Heart right ventricle (tissue), 16 donors: ENCODE results near the gene ZNF3. TPM values are rescaled to one million over a fixed set of nuclear protein-coding genes. Genes with fewer than 3 reads are reported as not detected.
A peak's percentile ranks its signal among the peaks of the same experiment; 100 is the strongest.

ENCODE experiments used
- ATAC-seq, 8 donors: fragments of 200-7000 bp; cut with Tn5 transposase; one replicate each; pipeline ENCODE4 v1.9.1; 2020; ENCODE audit warnings: mild to moderate bottlenecking in 8 of 8, moderate library complexity in 8 of 8, moderate number of reproducible peaks in 1 of 8
- DNase-seq, 2 donors: peaks; one replicate each; pipeline ENCODE4 v3.0.0-alpha.2; 2020
- H3K27ac ChIP-seq, 10 donors: fragments of 200-600 bp; sonication (generic) in 2 of 10; one replicate each; pipeline versions ENCODE4 v1.5.0 to v1.8.0; 2020 to 2022; ENCODE audit warnings: mild to moderate bottlenecking in 3 of 10
- H3K27me3 ChIP-seq, 7 donors: fragments of 200-600 bp; one replicate each; pipeline ENCODE4 v1.8.0; 2021 to 2022; ENCODE audit warnings: mild to moderate bottlenecking in 2 of 7
- H3K36me3 ChIP-seq, 9 donors: fragments of 200-600 bp; sonication (generic) in 1 of 9; one replicate each; pipeline versions ENCODE4 v1.5.0 to v1.8.0; 2020 to 2022; ENCODE audit warnings: mild to moderate bottlenecking in 2 of 9
- H3K4me1 ChIP-seq, 9 donors: fragments of 200-600 bp; sonication (generic) in 1 of 9; one replicate each; pipeline versions ENCODE4 v1.5.0 to v1.8.0; 2020 to 2022; ENCODE audit warnings: mild to moderate bottlenecking in 4 of 9
- H3K4me3 ChIP-seq, 10 donors: fragments of 200-600 bp; sonication (generic) in 2 of 10; one replicate each; pipeline versions ENCODE4 v1.5.0 to v1.8.0; 2020 to 2022; ENCODE audit warnings: mild to moderate bottlenecking in 7 of 10, moderate library complexity in 2 of 10
- H3K9me3 ChIP-seq, 11 donors: fragments of 200-600 bp in 10 of 11; sonication (generic) in 2 of 11; one replicate each; pipeline versions ENCODE4 v1.5.0 to v1.8.0; 2013 to 2022; ENCODE audit warnings: mild to moderate bottlenecking in 2 of 11, control low read depth in 1 of 11, moderate library complexity in 1 of 11
- WGBS, 2 donors: extraction: QIAGEN DNeasy Blood & Tissue Kit; methylation state at CpG; one replicate each; pipeline ENCODE4 v1.1.7; 2013; ENCODE audit warnings: inconsistent platforms in 1 of 2; 5-methylcytosine and 5-hydroxymethylcytosine counted together
- intact Hi-C, 10 donors: fragments of 100-400 bp; cut with DNase I; formaldehyde crosslinking; loops; one replicate each; pipeline versions ENCODE4 v1.11.1 to v1.14.2; 2022
- polyA plus RNA-seq, 2 donors: library from polyadenylated mRNA; stranded (reverse); fragments of 200-250 nt; gene quantifications; one replicate each; pipeline ENCODE4 v1.2.3, GENCODE V29; 2013
- total RNA-seq, 10 donors: library from RNA; stranded (reverse); fragmentation: NEBNext Ultra II Directional in 3 of 10; extraction: Animal tissue kit (Norgen Biotek cat#: 25700) in 3 of 10; gene quantifications; one replicate each; pipeline versions ENCODE4 v1.2.1 to v1.2.4, GENCODE V29; 2021 to 2023
- TF ChIP-seq, protein P1 (sequence below), 9 donors: fragments of 200-600 bp; sonication (generic) in 2 of 9; IDR thresholded peaks; one replicate each; pipeline versions ENCODE4 v1.5.0 to v1.8.0; 2021 to 2022; ENCODE audit warnings: antibody characterized with exemption in 9 of 9, mild to moderate bottlenecking in 5 of 9, moderate library complexity in 1 of 9
- donor health status: Arrhythmogenic right ventricular cardiomyopathy.
- donor health status: ischemic (EF 13 %, LVEDD 7.1; RV severe dilation, severe dysfunction).
- donor health status: healthy with polysubstance abuse.
- donor health status: DM: no; HTN: yes; CAD: no.
- donor health status: DM: no; HTN: no; CAD: no.
- donor health status: ischemic (EF 25% LVEDD 6.9; RV normal size, moderate dysfunction).
- donor health status: ischemic (EF 25% LVEDD 5.7; RV mildly dilated, moderate dysfunction).
- donor health status: healthy.
- donor health status: DM: yes; HTN: yes; CAD: no.
- donor health status: Ischemic cardiomyopathy.
- donor health status: ischemic (EF 35%, LVEDD 5.7; RV mildly dilated, moderate dysfunction).
- donor health status: nonischemic (EF 11% LVEDD 7.7; RV severe dilation, severe dysfunction).
- donor health status: DM: yes; HTN: yes; CAD: no.
- donor health status: PGD.
- donor health status: ischemic (EF 29% LVEDD 5.4; RV normal size, mild dysfunction).
- donor health status: nonischemic (EF 23%, LVEDD 6.1; RV moderate dilation, normal function).

The ZNF3 gene
- total and polyA plus RNA-seq, 12 donors = 9.0 to 17.8 (median 15.3) TPM

DNA sequence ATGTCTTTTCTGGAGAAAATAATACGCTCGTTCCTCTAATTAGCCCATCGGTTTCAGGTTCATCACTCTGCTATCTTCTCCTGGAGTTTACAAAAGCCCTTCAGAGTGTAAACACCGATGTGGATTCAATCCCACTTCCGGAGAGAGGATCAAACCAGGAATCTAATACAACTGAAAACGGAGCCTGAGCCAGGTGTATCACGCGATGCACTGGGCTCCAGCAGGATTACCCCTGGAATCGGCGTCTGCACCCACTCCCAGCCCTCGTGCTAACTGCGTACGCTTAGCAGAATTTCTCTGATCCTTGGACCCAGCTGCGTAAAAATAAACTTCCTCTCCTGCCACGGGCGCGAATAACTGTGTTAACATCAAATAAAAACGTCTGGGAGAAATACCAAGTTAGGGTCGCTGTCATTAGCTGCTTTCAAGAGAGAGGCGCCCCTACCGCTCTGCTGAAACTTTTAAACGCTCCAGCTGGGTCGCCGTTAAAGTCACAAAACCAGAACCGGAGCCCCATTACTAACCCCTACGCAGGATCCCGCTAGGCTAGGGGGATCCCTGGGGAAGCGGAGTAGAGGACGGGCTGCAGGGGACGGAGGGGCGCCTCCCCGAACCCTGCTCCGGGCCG, 502 bp downstream of the ZNF3 start:
- DNase-seq = no peak
- Histone ChIP-seq H3K27ac (peak overlapping the region; percentile 65 to 96 (median 89)), H3K36me3 (peaks cover 0 to 43% (median 23%) of the 10 kb centered on the region in 9 donors), H3K9me3 (no peaks in the 10 kb centered on the region), H3K4me1 (peaks cover 7 to 42% (median 32%) of the 10 kb centered on the region in 9 donors), H3K4me3 (peak overlapping the region; percentile 71 to 99 (median 90)), H3K27me3 (no peaks in the 10 kb centered on the region)
- 1% methylated on average over 34 of the region's 34 CpGs for WGBS, 2 donors
- intact Hi-C loops = loop anchor here in 6 of 10 donors (1.0 to 10.0 kb wide), 7 partner anchors 34 to 166 kb away; partner anchors contain the start of genes TRIM4 (in 2 of the 6), MBLAC1 (in 1 of the 6) and ZSCAN21 (in 1 of the 6)
- no peak for ATAC-seq
- TF ChIP-seq, protein P1, sequence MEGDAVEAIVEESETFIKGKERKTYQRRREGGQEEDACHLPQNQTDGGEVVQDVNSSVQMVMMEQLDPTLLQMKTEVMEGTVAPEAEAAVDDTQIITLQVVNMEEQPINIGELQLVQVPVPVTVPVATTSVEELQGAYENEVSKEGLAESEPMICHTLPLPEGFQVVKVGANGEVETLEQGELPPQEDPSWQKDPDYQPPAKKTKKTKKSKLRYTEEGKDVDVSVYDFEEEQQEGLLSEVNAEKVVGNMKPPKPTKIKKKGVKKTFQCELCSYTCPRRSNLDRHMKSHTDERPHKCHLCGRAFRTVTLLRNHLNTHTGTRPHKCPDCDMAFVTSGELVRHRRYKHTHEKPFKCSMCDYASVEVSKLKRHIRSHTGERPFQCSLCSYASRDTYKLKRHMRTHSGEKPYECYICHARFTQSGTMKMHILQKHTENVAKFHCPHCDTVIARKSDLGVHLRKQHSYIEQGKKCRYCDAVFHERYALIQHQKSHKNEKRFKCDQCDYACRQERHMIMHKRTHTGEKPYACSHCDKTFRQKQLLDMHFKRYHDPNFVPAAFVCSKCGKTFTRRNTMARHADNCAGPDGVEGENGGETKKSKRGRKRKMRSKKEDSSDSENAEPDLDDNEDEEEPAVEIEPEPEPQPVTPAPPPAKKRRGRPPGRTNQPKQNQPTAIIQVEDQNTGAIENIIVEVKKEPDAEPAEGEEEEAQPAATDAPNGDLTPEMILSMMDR (IDR thresholded peaks at IDR 0.05) = no peak

DNA sequence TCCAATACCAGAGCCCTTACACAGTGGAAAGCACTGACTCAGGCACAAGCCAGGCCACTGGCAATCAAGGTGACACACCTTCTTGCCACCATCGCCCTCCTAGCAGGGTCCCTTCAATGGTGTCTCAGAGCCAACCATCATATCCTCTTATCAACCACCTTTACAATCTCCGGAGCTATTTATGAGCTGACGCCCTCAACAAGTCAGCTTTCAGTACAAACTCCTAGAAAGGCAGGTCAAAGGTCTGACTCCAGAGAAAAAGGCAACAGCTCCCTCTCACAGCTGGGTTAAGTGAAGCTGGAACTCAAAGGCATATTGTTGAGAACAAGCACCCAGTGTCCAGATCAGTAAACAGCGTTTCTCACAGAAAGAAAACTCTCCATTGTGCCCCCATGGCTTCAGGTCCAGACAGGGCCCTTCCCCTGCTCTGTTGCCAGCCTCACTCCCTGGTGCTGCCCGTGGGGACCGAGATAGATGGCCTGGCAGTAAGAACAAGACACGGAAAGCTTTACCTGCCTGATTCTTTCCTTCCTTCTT, 2.4 kb downstream of the ZNF3 start:
- no peak for DNase-seq
- peaks cover 4 to 62% (median 41%) of the 10 kb centered on the region in 9 donors for H3K36me3 ChIP-seq
- intact Hi-C loops = no loop called here

GRCh38 chr7:100077205-100077604, 4.3 kb downstream of the ZNF3 start:
- TF ChIP-seq, protein P1 (IDR thresholded peaks at IDR 0.05) = no peak
- intact Hi-C loops = no loop called here
- H3K27me3 ChIP-seq = no peaks in the 10 kb centered on the region
- H3K36me3 ChIP-seq = peaks cover 11 to 81% (median 60%) of the 10 kb centered on the region in 9 donors
- H3K27ac ChIP-seq = no peak overlapping the region
- H3K9me3 ChIP-seq = peaks cover 0 to 16% (median 8%) of the 10 kb centered on the region in 11 donors
- 92 to 97% methylated on average over 4 of the region's 4 CpGs for WGBS, 2 donors
- H3K4me1 ChIP-seq = peaks cover 7 to 33% (median 25%) of the 10 kb centered on the region in 9 donors
- DNase-seq (no peak), ATAC-seq (no peak)
- no peak overlapping the region for H3K4me3 ChIP-seq

More for the DNA sequence above, 2.4 kb downstream of the ZNF3 start:
- peaks cover 7 to 42% (median 32%) of the 10 kb centered on the region in 9 donors for H3K4me1 ChIP-seq
- no peaks in the 10 kb centered on the region for H3K9me3 ChIP-seq
- TF ChIP-seq, protein P1 (IDR thresholded peaks at IDR 0.05) = no peak
- no peak overlapping the region for H3K27ac ChIP-seq
- H3K4me3 ChIP-seq = no peak overlapping the region
- WGBS, 2 donors = 68 to 72% methylated on average over 7 of the region's 7 CpGs
- ATAC-seq = no peak
- H3K27me3 ChIP-seq = no peaks in the 10 kb centered on the region

DNA sequence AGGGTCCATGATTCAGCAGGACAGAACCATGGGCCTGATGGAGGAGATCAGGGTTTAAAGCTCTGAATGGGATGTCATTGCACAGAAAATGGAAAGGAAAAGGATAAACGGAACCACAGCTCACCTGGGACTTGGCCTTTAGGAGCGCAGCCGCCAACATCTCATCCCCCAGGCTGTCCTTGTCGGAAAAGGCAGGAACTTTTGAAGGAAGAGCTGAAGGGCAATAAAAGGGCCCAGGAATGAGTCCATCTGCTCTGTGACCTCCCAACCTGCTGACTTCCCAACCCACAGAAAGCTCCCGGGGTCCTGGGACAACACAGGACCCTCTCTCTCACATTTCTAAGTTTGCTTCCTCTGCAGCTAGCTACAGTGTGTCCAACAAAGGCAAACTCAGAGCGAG, 6.1 kb downstream of the ZNF3 start:
- H3K27me3 ChIP-seq = no peaks in the 10 kb centered on the region
- TF ChIP-seq, protein P1 (IDR thresholded peaks at IDR 0.05) = no peak
- H3K4me1 ChIP-seq = peaks cover 5 to 23% (median 16%) of the 10 kb centered on the region in 9 donors
- no peak overlapping the region for H3K4me3 ChIP-seq
- ATAC-seq = no peak
- H3K36me3 ChIP-seq = peaks cover 24 to 99% (median 78%) of the 10 kb centered on the region in 9 donors
- 93 to 98% methylated on average over 6 of the region's 6 CpGs for WGBS, 2 donors
- H3K27ac ChIP-seq = no peak overlapping the region
- no peak for DNase-seq
- intact Hi-C loops = no loop called here
- H3K9me3 ChIP-seq = peaks cover 2 to 34% (median 26%) of the 10 kb centered on the region in 11 donors
